IMR-90 (cell line): ENCODE measurements around the gene ADCYAP1R1. TPM values are rescaled to one million over a fixed set of nuclear protein-coding genes. Genes with fewer than 3 reads are reported as not detected.

Experiments used
- ATAC-seq: fragments of 200-7000 bp; cut with Tn5 transposase; 2 replicates; pipeline ENCODE4 v1.9.1; 2020; ENCODE audit warnings: low read depth, mild to moderate bottlenecking, moderate library complexity
- BruUV-seq: library from RNA; stranded (reverse); fragments of 400-500 nt; replicated peaks from 2 replicates; lab custom pipeline; 2021; lab: Mats Ljungman, UMichigan
- CTCF ChIA-PET: fragments of 300-600 bp; formaldehyde crosslinking; extraction: SDS; loops from one replicate; lab custom pipeline; 2021; ENCODE audit warnings: antibody characterized with exemption; lab: Yijun Ruan, JAX
- POLR2A ChIA-PET: fragments of 300-600 bp; sonication (Branson Sonifier 250); formaldehyde crosslinking; loops from one replicate; lab custom pipeline; 2022; ENCODE audit warnings: antibody characterized with exemption; ENCODE audit not compliant: unreplicated experiment; lab: Charles Lee
- DNase-seq: peaks from one replicate; pipeline ENCODE4 v3.0.0; 2013
- H2AFZ ChIP-seq: replicated peaks from 2 replicates; pipeline ENCODE3; 2013; ENCODE audit warnings: low read length, mild to moderate bottlenecking; ENCODE audit not compliant: poor library complexity
- H2AK5ac ChIP-seq: 2 replicates; pipeline ENCODE4 v1.6.1; 2013; ENCODE audit warnings: low read depth, low read length, inconsistent platforms
- H2AK9ac ChIP-seq: replicated peaks from 2 replicates; pipeline ENCODE3; 2013; ENCODE audit warnings: mild to moderate bottlenecking, low read depth, low read length, moderate library complexity; ENCODE audit not compliant: poor library complexity
- H2BK120ac ChIP-seq: 2 replicates; pipeline ENCODE4 v1.6.1; 2013; ENCODE audit warnings: low read depth, low read length, inconsistent platforms
- H2BK15ac ChIP-seq: 3 replicates; pipeline ENCODE4 v1.6.1; 2013; ENCODE audit warnings: low read depth, low read length, inconsistent platforms
- H2BK20ac ChIP-seq: 2 replicates; pipeline ENCODE4 v1.6.1; 2013; ENCODE audit warnings: low read depth, mild to moderate bottlenecking, inconsistent platforms, low read length, moderate library complexity
- H2BK5ac ChIP-seq: 2 replicates; pipeline ENCODE4 v1.6.1; 2013; ENCODE audit warnings: mild to moderate bottlenecking, low read depth, low read length, inconsistent platforms; ENCODE audit not compliant: poor library complexity, severe bottlenecking
- H3K14ac ChIP-seq: replicated peaks from 2 replicates; pipeline ENCODE4 v1.6.1; 2013; ENCODE audit warnings: low read depth, low read length, inconsistent platforms
- H3K18ac ChIP-seq: 2 replicates; pipeline ENCODE4 v1.6.1; 2013; ENCODE audit warnings: low read depth, low read length, control low read depth
- H3K23ac ChIP-seq: 2 replicates; pipeline ENCODE4 v1.6.1; 2013; ENCODE audit warnings: low read depth, low read length, inconsistent platforms
- H3K27ac ChIP-seq: 2 replicates; pipeline ENCODE4 v1.5.1; 2013; ENCODE audit warnings: mild to moderate bottlenecking, control low read depth, low read length; ENCODE audit not compliant: insufficient read depth
- H3K27me3 ChIP-seq: 2 replicates; pipeline ENCODE4 v1.6.1; 2013; ENCODE audit warnings: low read length; ENCODE audit not compliant: control insufficient read depth, insufficient read depth
- H3K36me3 ChIP-seq: 2 replicates; pipeline ENCODE4 v1.6.1; 2013; ENCODE audit warnings: low read length, mixed read lengths; ENCODE audit not compliant: control insufficient read depth, insufficient read depth
- H3K4ac ChIP-seq: 2 replicates; pipeline ENCODE4 v1.6.1; 2013; ENCODE audit warnings: low read depth, low read length, inconsistent platforms
- H3K4me1 ChIP-seq: 2 replicates; pipeline ENCODE4 v1.6.1; 2013; ENCODE audit warnings: low read length, mixed read lengths; ENCODE audit not compliant: control insufficient read depth, insufficient read depth
- H3K4me2 ChIP-seq: 2 replicates; pipeline ENCODE4 v1.6.1; 2013; ENCODE audit warnings: low read depth, mild to moderate bottlenecking, control low read depth, low read length, moderate library complexity
- H3K4me3 ChIP-seq: 2 replicates; pipeline ENCODE4 v1.5.1; 2013; ENCODE audit warnings: low read depth, mild to moderate bottlenecking, control low read depth, low read length, moderate library complexity; ENCODE audit not compliant: insufficient read depth
- H3K56ac ChIP-seq: 2 replicates; pipeline ENCODE4 v1.6.1; 2013; ENCODE audit warnings: low read length, inconsistent platforms; ENCODE audit not compliant: insufficient read depth; ENCODE audit errors: extremely low read depth
- H3K79me1 ChIP-seq, 2 experiments: 2 replicates each; pipeline ENCODE4 v1.6.1; 2013; ENCODE audit warnings: low read length in 2 of 2, inconsistent platforms in 1 of 2, low read depth in 1 of 2
- H3K9ac ChIP-seq: 2 replicates; pipeline ENCODE4 v1.6.1; 2013; ENCODE audit warnings: low read depth, low read length, control low read depth
- H3K9me1 ChIP-seq: 2 replicates; pipeline ENCODE4 v1.6.1; 2013; ENCODE audit warnings: low read length, inconsistent platforms; ENCODE audit not compliant: insufficient read depth
- H3K9me3 ChIP-seq: 2 replicates; pipeline ENCODE4 v1.6.1; 2013; ENCODE audit warnings: low read length; ENCODE audit not compliant: control insufficient read depth, insufficient read depth
- H4K20me1 ChIP-seq: 2 replicates; pipeline ENCODE4 v1.6.1; 2013; ENCODE audit warnings: low read length, inconsistent platforms; ENCODE audit not compliant: insufficient read depth
- H4K5ac ChIP-seq: 2 replicates; pipeline ENCODE4 v1.6.1; 2013; ENCODE audit warnings: mild to moderate bottlenecking, low read depth, low read length, control low read depth
- H4K8ac ChIP-seq, 2 experiments: 2 replicates each; pipeline ENCODE4 v1.6.1; 2013; ENCODE audit warnings: low read depth in 2 of 2, low read length in 2 of 2, control low read depth in 1 of 2, inconsistent platforms in 1 of 2
- H4K91ac ChIP-seq: 2 replicates; pipeline ENCODE4 v1.6.1; 2013; ENCODE audit warnings: low read depth, low read length, inconsistent platforms; ENCODE audit not compliant: insufficient read depth
- CEBPB ChIP-seq: IDR thresholded peaks from 2 replicates; pipeline ENCODE4 v1.6.1; 2012; ENCODE audit warnings: low read depth, low read length, improper control_type of control experiment
- FOS ChIP-seq: fragments of 150-350 bp; IDR thresholded peaks from 2 replicates; pipeline ENCODE4 v1.6.1; 2016; ENCODE audit warnings: low read depth, low read length
- MAZ ChIP-seq: IDR thresholded peaks from 2 replicates; pipeline ENCODE4 v1.6.1; 2012; ENCODE audit warnings: low read depth, mild to moderate bottlenecking, low read length, improper control_type of control experiment, moderate library complexity, borderline replicate concordance
- POLR2A ChIP-seq: IDR thresholded peaks from 2 replicates; pipeline ENCODE4 v1.6.1; 2012; ENCODE audit warnings: mild to moderate bottlenecking, low read depth, low read length
- RAD21 ChIP-seq: IDR thresholded peaks from 2 replicates; pipeline ENCODE4 v1.6.1; 2012; ENCODE audit warnings: low read length, improper control_type of control experiment
- WGBS, 2 experiments: methylation state at CpG; one replicate each; pipeline versions ENCODE4 v1.1.5 to v1.1.7; 2013; ENCODE audit warnings: missing lambda C conversion rate in 2 of 2; ENCODE audit not compliant: insufficient read length in 1 of 2; ENCODE audit errors: extremely low coverage in 2 of 2; 5-methylcytosine and 5-hydroxymethylcytosine counted together
- dilution Hi-C: fragments of 300-500 bp; cut with HindIII; formaldehyde crosslinking; loops from one replicate; pipeline ENCODE4 v1.14.3; 2018; ENCODE audit warnings: low sequenced_read_pairs; ENCODE audit not compliant: unreplicated experiment
- in situ Hi-C: fragments of 300-500 bp; cut with MboI; formaldehyde crosslinking; loops from 3 replicates; pipeline ENCODE4 v1.14.3; 2019; ENCODE audit warnings: low sequenced_read_pairs, inconsistent platforms, mixed read lengths
- intact Hi-C: fragments of 100-400 bp; cut with micrococcal nuclease; formaldehyde crosslinking; loops from 2 replicates; pipeline ENCODE4 v1.10.0; 2022
- polyA plus RNA-seq, 3 experiments: library from polyadenylated mRNA; depleted of rRNA; stranded (reverse); fragments of >200 nt; gene quantifications; 2 replicates each; pipeline ENCODE4 v1.2.3, GENCODE V29; 2012; ENCODE audit warnings: low replicate concordance in 1 of 3
- total RNA-seq: library from RNA; depleted of rRNA; stranded (reverse); fragments of >200 nt; gene quantifications from 2 replicates; pipeline ENCODE4 v1.2.3, GENCODE V29; 2012
- TF ChIP-seq, protein P1 (sequence below): fragments of 150-350 bp; IDR thresholded peaks from 2 replicates; pipeline ENCODE4 v1.6.1; 2016; ENCODE audit warnings: low read depth, mild to moderate bottlenecking, low read length, moderate library complexity, borderline replicate concordance

Gene ADCYAP1R1
- total and polyA plus RNA-seq, 2 of the 4 experiments (the other 2 are of a cell fraction) = not detected

DNA sequence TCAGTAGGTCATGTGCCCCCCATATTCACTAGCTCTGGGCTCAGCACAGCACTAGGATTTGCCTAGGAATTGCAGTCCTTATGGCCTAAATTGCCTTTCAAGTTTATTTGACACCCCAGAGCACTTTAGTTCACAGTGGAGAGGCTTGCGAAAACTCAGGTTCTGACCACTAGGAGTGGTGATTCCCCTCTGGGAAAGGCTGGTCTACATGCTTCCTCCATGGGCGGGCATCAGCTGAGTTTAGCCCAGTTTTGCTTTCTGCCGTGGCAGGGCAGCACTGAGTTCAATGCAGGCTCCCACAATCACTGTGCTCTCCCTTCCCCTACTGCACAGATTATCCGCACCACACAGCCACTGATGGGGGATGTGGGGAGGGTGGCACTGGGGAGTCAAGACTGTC is 94.4 kb downstream of the ADCYAP1R1 start:
- Histone ChIP-seq H3K4me2 (no peak overlapping the region), H2BK20ac (no peak overlapping the region), H3K23ac (no peak overlapping the region), H3K4me1 (no peaks in the 10 kb centered on the region), H2AK5ac (no peak overlapping the region), H3K4me3 (no peak overlapping the region), H3K9me3 (no peaks in the 10 kb centered on the region), H4K20me1 (no peaks in the 10 kb centered on the region), H3K27me3 (no peaks in the 10 kb centered on the region), H2AK9ac (no peak overlapping the region), H2AFZ (no peak overlapping the region), H4K5ac (no peak overlapping the region), H3K4ac (no peak overlapping the region), H3K9ac (no peak overlapping the region), H3K79me1 (no peaks in the 10 kb centered on the region), H2BK5ac (no peak overlapping the region), H3K56ac (no peak overlapping the region), H3K27ac (no peak overlapping the region), H4K8ac (no peak overlapping the region), H2BK15ac (no peak overlapping the region), H3K14ac (no peak overlapping the region), H3K18ac (no peak overlapping the region), H3K36me3 (no peaks in the 10 kb centered on the region), H3K9me1 (no peaks in the 10 kb centered on the region), H2BK120ac (no peak overlapping the region), H4K91ac (no peak overlapping the region)
- ChIA-PET POLR2A (no interaction called here), CTCF (no interaction called here)
- intact Hi-C loops = no loop called here
- no TSS peak for BruUV-seq
- no peak for DNase-seq
- dilution Hi-C loops = no loop called here
- no peak for TF ChIP-seq FOS
- no peak for TF ChIP-seq CEBPB
- no peak for TF ChIP-seq RAD21
- TF ChIP-seq, protein P1, sequence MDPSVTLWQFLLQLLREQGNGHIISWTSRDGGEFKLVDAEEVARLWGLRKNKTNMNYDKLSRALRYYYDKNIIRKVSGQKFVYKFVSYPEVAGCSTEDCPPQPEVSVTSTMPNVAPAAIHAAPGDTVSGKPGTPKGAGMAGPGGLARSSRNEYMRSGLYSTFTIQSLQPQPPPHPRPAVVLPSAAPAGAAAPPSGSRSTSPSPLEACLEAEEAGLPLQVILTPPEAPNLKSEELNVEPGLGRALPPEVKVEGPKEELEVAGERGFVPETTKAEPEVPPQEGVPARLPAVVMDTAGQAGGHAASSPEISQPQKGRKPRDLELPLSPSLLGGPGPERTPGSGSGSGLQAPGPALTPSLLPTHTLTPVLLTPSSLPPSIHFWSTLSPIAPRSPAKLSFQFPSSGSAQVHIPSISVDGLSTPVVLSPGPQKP = no peak
- no peak for TF ChIP-seq POLR2A
- no peak for TF ChIP-seq MAZ
- in situ Hi-C loops = no loop called here
- no CpG with 5 or more reads among the region's 4 CpGs for WGBS, 2 experiments
- ATAC-seq = no peak
